Small intestine (tissue), 7 donors: Measurements from ENCODE around the gene KCNH1. TPM values are rescaled to one million over a fixed set of nuclear protein-coding genes. Genes with fewer than 3 reads are reported as not detected.

Experiments
- DNase-seq, 2 donors: peaks; one replicate each; pipeline versions ENCODE4 v3.0.0 to v3.0.0-alpha.2; 2013
- FAIRE-seq: peaks from 2 replicates; lab custom pipeline; 2012; peaks lifted over from hg19 to GRCh38; lab: Jason Lieb, UNC
- H3K27ac ChIP-seq, 3 donors: one replicate each; pipeline ENCODE4 v1.5.1; 2013; ENCODE audit warnings: low read length in 2 of 3, mild to moderate bottlenecking in 2 of 3, control low read depth in 1 of 3, inconsistent platforms in 1 of 3, low read depth in 1 of 3, moderate library complexity in 1 of 3
- H3K27me3 ChIP-seq, 3 donors: one replicate each; pipeline ENCODE4 v1.6.1; 2013; ENCODE audit warnings: low read length in 3 of 3, inconsistent platforms in 1 of 3; ENCODE audit not compliant: control insufficient read depth in 3 of 3, insufficient read depth in 3 of 3
- H3K36me3 ChIP-seq, 3 donors: one replicate each; pipeline ENCODE4 v1.6.1; 2013; ENCODE audit warnings: low read length in 3 of 3, inconsistent platforms in 1 of 3, low read depth in 1 of 3, mild to moderate bottlenecking in 1 of 3, moderate library complexity in 1 of 3; ENCODE audit not compliant: control insufficient read depth in 3 of 3, insufficient read depth in 2 of 3
- H3K4me1 ChIP-seq, 3 donors: one replicate each; pipeline ENCODE4 v1.6.1; 2013; ENCODE audit warnings: low read length in 2 of 3, inconsistent platforms in 1 of 3, low read depth in 1 of 3, mild to moderate bottlenecking in 1 of 3, moderate library complexity in 1 of 3; ENCODE audit not compliant: control insufficient read depth in 3 of 3, insufficient read depth in 2 of 3
- H3K4me3 ChIP-seq, 3 donors: one replicate each; pipeline ENCODE4 v1.5.1; 2013; ENCODE audit warnings: low read length in 3 of 3, control low read depth in 1 of 3, inconsistent platforms in 1 of 3, low read depth in 1 of 3, mild to moderate bottlenecking in 1 of 3, moderate library complexity in 1 of 3
- H3K9me3 ChIP-seq, 2 donors: one replicate each; pipeline ENCODE4 v1.6.1; 2013; ENCODE audit warnings: low read depth in 1 of 2, low read length in 1 of 2; ENCODE audit not compliant: control insufficient read depth in 2 of 2, insufficient read depth in 1 of 2
- WGBS, 3 donors: extraction: QIAGEN DNeasy Blood & Tissue Kit; methylation state at CpG; one replicate each; pipeline ENCODE4 v1.1.7; 2013; 5-methylcytosine and 5-hydroxymethylcytosine counted together
- polyA plus RNA-seq, 4 donors: library from polyadenylated mRNA; stranded (reverse) in 3 of 4; unstranded in 1 of 4; fragments of 200-250 nt in 3 of 4; fragments of 120-200 nt in 1 of 4; gene quantifications; one replicate each; pipeline versions ENCODE4 v1.2.1 to v1.2.3, GENCODE V29; 2013
- donor health status: healthy with polysubstance abuse.
- donor health status: control.
- donor health status: control.
- donor health status: Bipolar disorder and iron deficiency.
- donor health status: healthy.

KCNH1 gene
- polyA plus RNA-seq, 4 donors: 0.13 to 0.42 TPM; not detected in 2

DNA sequence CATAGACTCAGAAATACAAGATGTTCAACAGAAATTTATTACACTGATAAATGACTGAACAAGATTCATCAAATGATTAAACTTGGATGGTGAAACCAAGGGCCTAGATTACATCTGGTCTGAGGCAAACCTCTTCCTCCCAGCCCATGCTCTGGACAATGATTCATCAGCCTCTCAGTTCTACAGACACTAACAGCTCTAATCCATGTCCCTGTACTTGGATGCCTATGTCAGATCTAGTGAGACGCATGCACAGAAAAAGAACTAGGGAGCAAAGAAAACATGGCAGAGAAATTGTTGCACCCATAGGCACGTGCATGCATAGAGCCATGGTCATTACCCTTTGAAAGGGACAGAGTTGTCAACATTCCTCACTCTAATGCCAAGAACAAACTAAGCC, 250.1 kb downstream of the KCNH1 start:
- H3K27me3 ChIP-seq: no peaks in the 10 kb centered on the region
- 53 to 66% (median 65%) methylated on average over 2 of the region's 2 CpGs for WGBS, 3 donors
- FAIRE-seq: no peak

DNA sequence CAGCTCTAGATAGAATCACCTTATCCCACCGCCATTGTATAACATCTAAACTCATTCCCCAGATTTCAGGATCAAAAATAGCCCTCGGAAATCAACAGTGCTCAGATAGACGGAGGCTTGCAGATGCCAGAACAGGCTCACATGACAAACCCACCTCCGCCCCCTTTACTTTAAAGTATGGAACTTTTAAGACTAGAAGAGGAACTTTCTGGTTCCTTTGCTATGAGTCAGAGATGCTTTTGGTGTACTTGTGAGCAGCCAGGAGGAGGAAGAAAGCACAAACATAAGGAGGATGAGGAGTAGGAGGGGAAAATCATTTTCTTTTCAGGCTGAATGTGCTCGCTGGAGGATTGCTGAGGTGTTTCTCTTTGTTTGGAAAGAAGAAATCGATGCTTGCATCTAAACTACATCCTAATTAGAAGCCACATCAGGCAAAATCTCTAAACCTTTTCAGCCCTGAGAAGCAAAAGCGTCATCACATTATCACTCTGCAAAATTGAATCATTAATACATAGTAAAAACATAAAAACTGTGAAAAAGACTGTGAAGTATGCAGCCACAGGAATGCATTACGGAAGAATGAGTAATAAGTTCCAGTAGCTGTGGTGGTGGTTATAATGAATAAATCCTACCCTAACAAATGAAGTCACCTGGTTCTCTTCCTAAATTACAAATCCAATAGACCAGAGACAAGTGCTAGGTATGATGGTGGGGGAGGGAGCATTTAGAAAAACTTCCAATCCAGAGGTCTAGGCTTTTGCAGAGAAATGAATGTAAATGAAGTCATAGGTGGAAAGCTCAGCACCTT, 251.3 kb downstream of the KCNH1 start:
- no peak for DNase-seq
- Histone ChIP-seq H3K9me3 (no peaks in the 10 kb centered on the region), H3K4me1 (no peaks in the 10 kb centered on the region), H3K4me3 (no peak overlapping the region), H3K36me3 (no peaks in the 10 kb centered on the region), H3K27me3 (no peaks in the 10 kb centered on the region), H3K27ac (no peak overlapping the region)
- WGBS, 3 donors: 70 to 72% (median 71%) methylated on average over 8 of the region's 8 CpGs
- FAIRE-seq: no peak

More for the DNA sequence above, 250.1 kb downstream of the KCNH1 start:
- no peaks in the 10 kb centered on the region for H3K36me3 ChIP-seq
- DNase-seq: no peak
- H3K9me3 ChIP-seq: no peaks in the 10 kb centered on the region
- H3K4me3 ChIP-seq: no peak overlapping the region
- no peaks in the 10 kb centered on the region for H3K4me1 ChIP-seq
- H3K27ac ChIP-seq: no peak overlapping the region

DNA sequence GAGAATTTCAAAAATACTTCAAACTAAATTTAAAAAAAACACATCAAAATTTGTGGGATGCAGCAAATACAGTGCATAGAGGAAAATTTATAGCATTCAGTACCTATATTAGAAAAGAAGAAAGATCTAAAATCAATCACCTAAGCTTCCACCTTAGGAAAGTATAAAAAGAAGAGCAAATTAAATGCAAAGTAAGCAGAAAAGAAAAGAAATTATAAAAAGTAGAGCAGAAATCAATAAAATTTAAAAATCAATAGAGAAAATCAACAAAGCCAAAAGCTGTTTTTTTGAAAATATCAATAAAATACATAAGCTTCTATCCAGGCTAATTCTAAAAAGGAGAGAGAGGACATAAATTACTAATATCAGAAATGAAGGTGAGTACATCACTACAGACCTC, 255.4 kb downstream of the KCNH1 start:
- Histone ChIP-seq H3K4me3 (no peak overlapping the region), H3K27me3 (no peaks in the 10 kb centered on the region), H3K27ac (no peak overlapping the region), H3K36me3 (no peaks in the 10 kb centered on the region), H3K9me3 (no peaks in the 10 kb centered on the region), H3K4me1 (no peaks in the 10 kb centered on the region)
- no peak for DNase-seq
- no peak for FAIRE-seq

DNA sequence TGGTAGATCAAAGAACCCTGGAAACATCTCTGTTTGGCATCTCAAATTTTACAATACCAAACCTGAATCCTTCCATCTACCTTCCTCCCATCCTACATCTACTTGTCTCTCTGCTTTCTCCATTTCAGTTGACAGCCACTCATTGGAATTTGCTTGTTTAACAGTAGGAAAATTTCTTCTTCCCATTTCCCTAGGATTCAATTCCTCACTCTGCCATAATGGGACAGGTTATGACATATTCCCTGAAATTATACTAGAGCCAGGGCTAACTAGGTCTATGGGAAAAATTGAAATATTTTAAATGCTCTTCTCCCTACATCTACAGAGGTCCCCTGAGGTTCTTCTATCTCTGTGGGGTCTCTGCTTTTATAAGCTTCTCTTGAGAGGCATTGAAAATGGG, 257.7 kb downstream of the KCNH1 start:
- no peak overlapping the region for H3K4me3 ChIP-seq
- no peaks in the 10 kb centered on the region for H3K4me1 ChIP-seq
- no peaks in the 10 kb centered on the region for H3K9me3 ChIP-seq
- H3K36me3 ChIP-seq: no peaks in the 10 kb centered on the region
- H3K27ac ChIP-seq: no peak overlapping the region
- no peaks in the 10 kb centered on the region for H3K27me3 ChIP-seq
- DNase-seq (no peak), FAIRE-seq (no peak)

- FAIRE-seq: no peak
Measured at GRCh38 chr1:210866532-210866931, 267.4 kb downstream of the KCNH1 start.

DNA sequence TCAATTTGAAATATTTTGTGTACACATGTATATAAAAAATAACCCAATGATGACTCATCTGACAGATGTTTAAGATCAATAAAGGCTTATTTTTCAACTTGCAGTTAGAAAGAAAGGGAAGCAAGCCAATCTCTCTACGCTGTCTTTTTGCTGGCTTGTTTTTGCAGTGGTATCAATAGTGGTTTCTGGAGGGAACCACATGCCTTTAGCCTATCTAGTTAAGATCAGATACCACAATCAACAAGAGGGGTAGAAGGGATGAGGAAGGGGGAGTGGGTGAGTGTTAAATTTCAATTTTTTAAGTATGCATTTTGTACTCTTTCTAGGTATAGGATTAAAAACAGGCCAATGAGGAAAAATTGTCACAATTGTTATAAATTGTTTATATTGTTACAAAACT, 276.2 kb downstream of the KCNH1 start:
- no peak overlapping the region for H3K4me3 ChIP-seq
- H3K27me3 ChIP-seq: no peaks in the 10 kb centered on the region
- H3K4me1 ChIP-seq: no peaks in the 10 kb centered on the region
- DNase-seq (no peak), FAIRE-seq (no peak)
- no peaks in the 10 kb centered on the region for H3K36me3 ChIP-seq
- H3K9me3 ChIP-seq: no peaks in the 10 kb centered on the region
- WGBS, 3 donors: 35 to 48% (median 42%) methylated on average over 1 of the region's 1 CpG
- no peak overlapping the region for H3K27ac ChIP-seq

More at GRCh38 chr1:210866532-210866931, 267.4 kb downstream of the KCNH1 start:
- H3K36me3 ChIP-seq: no peaks in the 10 kb centered on the region
- H3K27ac ChIP-seq: no peak overlapping the region
- 73 to 81% (median 75%) methylated on average over 2 of the region's 2 CpGs for WGBS, 3 donors
- H3K4me1 ChIP-seq: no peaks in the 10 kb centered on the region
- H3K9me3 ChIP-seq: no peaks in the 10 kb centered on the region
- DNase-seq: no peak
- H3K4me3 ChIP-seq: no peak overlapping the region
- H3K27me3 ChIP-seq: no peaks in the 10 kb centered on the region

DNA sequence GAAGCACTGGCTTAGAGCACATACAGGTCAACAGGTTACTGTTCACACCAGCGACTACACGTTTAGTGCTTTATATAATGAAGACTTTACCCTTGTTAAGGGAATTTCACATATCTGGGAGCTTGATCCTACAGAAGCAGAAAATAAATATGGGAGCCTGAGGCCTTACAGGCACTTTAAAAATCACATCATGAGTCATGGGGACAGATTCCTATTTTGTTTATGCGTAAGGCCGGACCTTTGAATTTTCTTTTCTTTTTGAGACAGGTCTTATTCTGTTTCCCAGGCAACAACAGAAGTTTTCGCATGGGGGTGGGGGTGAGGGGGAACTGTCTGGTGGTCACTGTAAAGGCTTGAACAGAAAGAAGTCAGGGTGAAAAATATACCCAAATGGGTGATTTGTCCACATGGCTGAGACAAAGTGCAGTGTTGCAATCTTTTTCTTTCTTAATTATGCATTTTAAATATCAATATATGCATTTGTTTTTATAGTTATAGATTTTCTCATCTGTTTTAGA, 276.7 kb downstream of the KCNH1 start:
- Histone ChIP-seq H3K4me3 (no peak overlapping the region), H3K9me3 (no peaks in the 10 kb centered on the region), H3K27ac (no peak overlapping the region), H3K36me3 (no peaks in the 10 kb centered on the region), H3K27me3 (no peaks in the 10 kb centered on the region), H3K4me1 (no peaks in the 10 kb centered on the region)
- FAIRE-seq (no peak), DNase-seq (no peak)
- 67 to 83% (median 78%) methylated on average over 5 of the region's 5 CpGs for WGBS, 3 donors

DNA sequence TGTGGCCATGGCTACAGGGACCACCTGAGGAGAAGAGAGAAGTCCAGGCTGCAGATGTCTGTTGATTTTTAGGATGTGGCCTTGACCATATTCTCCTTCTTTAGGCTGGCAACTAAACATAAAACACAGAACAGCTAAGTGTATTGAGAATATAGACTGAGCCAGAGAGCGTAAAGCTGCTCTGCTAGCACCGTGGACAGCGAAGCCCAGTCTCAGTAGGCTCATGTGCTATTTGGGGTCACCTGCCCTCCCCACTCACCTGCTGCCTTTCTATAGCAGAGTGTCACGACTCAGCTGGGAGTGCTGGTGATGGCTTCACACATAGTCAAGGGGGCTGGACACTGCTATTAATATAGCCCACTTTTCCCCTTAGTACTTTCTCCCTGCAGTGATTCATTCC, 278.5 kb downstream of the KCNH1 start:
- H3K4me1 ChIP-seq: peaks cover 0 to 2% (median 0%) of the 10 kb centered on the region in 3 donors
- H3K9me3 ChIP-seq: no peaks in the 10 kb centered on the region
- H3K36me3 ChIP-seq: no peaks in the 10 kb centered on the region
- WGBS, 3 donors: 33 to 42% (median 33%) methylated on average over 4 of the region's 4 CpGs
- no peak overlapping the region for H3K4me3 ChIP-seq
- no peak overlapping the region for H3K27ac ChIP-seq
- no peak for FAIRE-seq
- no peaks in the 10 kb centered on the region for H3K27me3 ChIP-seq
- DNase-seq: no peak

DNA sequence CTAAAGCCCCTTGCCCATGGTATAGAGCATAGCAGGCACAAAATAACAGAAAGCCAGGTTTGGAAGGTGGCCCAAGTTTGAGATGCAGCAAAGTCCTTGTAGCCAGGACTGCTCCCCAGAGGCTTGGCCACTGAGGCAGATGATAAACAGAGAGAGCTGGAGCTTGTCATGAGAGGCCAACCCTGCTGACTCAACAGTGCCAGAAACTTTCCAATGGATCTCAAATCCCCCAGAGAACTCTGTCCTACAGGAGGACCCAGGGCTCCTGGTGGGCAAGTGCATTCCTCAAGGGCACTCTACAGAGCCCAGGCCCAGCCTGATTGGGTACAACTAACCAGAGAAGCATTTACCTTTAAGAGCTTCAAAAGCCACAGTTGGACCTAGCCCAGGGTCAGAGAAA, 280.7 kb downstream of the KCNH1 start:
- no peaks in the 10 kb centered on the region for H3K9me3 ChIP-seq
- no peak overlapping the region for H3K27ac ChIP-seq
- no peak for DNase-seq
- no peaks in the 10 kb centered on the region for H3K36me3 ChIP-seq
- no peaks in the 10 kb centered on the region for H3K27me3 ChIP-seq
- no peak overlapping the region for H3K4me3 ChIP-seq
- FAIRE-seq: no peak
- H3K4me1 ChIP-seq: peaks cover 0 to 2% (median 0%) of the 10 kb centered on the region in 3 donors
